Gastroesophageal sphincter (tissue), 3 donors: ENCODE data around the gene YJU2.

Experiments
- EP300 ChIP-seq: sonication (generic); formaldehyde crosslinking; IDR thresholded peaks from one replicate; pipeline ENCODE4 v1.6.1; 2017; ENCODE audit warnings: antibody characterized with exemption, mild to moderate bottlenecking
- POLR2A ChIP-seq, 2 donors: fragments of 450-650 bp; IDR thresholded peaks; one replicate each; pipeline ENCODE4 v1.6.1; 2017; ENCODE audit warnings: antibody characterized with exemption in 2 of 2, mild to moderate bottlenecking in 2 of 2, moderate library complexity in 1 of 2
- POLR2AphosphoS5 ChIP-seq: sonication (generic); formaldehyde crosslinking; IDR thresholded peaks from one replicate; pipeline ENCODE4 v1.6.1; 2017; ENCODE audit warnings: antibody characterized with exemption
- TF ChIP-seq, protein P1 (sequence below), 4 experiments: fragments of 200-600 bp in 2 of 4; fragments of 450-650 bp in 2 of 4; sonication (generic) in 1 of 4; IDR thresholded peaks; one replicate each; pipeline ENCODE4 v1.5.1; 2017 to 2019; ENCODE audit warnings: antibody characterized with exemption in 4 of 4, mild to moderate bottlenecking in 2 of 4, moderate library complexity in 2 of 4

DNA sequence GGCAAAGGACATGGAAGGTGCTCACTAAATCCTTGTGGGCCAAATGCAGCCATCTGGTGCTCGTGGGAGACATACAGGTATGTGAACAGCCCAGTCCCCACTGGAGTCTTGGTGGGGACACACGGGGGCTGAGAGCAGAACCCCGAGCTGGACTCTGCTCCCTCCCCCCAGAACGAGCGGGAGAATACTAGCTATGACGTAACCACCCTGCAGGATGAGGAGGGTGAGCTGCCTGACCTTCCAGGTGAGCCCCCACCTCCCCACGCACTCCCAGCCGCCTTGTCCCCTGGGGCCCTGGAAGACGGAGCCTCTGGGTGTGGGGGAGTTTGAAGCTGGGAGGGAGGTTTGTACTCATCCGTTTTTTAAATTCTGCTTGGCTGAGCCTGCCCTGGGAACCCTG is 31.1 kb upstream of the YJU2 start:
- TF ChIP-seq, protein P1, sequence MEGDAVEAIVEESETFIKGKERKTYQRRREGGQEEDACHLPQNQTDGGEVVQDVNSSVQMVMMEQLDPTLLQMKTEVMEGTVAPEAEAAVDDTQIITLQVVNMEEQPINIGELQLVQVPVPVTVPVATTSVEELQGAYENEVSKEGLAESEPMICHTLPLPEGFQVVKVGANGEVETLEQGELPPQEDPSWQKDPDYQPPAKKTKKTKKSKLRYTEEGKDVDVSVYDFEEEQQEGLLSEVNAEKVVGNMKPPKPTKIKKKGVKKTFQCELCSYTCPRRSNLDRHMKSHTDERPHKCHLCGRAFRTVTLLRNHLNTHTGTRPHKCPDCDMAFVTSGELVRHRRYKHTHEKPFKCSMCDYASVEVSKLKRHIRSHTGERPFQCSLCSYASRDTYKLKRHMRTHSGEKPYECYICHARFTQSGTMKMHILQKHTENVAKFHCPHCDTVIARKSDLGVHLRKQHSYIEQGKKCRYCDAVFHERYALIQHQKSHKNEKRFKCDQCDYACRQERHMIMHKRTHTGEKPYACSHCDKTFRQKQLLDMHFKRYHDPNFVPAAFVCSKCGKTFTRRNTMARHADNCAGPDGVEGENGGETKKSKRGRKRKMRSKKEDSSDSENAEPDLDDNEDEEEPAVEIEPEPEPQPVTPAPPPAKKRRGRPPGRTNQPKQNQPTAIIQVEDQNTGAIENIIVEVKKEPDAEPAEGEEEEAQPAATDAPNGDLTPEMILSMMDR (IDR thresholded peaks at IDR 0.05), result no peak
- no peak for TF ChIP-seq POLR2A (IDR thresholded peaks at IDR 0.05)
- TF ChIP-seq POLR2AphosphoS5, result no peak
- TF ChIP-seq EP300, result no peak
